Articular chondrocyte of knee joint (primary cell): ENCODE results near the gene SEMA3G. TPM values are rescaled to one million over a fixed set of nuclear protein-coding genes. Genes with fewer than 3 reads are reported as not detected.

Source experiments
- total RNA-seq: library from RNA; depleted of rRNA; stranded (reverse); fragments of >200 nt; gene quantifications from 2 replicates; pipeline ENCODE4 v1.2.3, GENCODE V29; 2012

Gene SEMA3G
- under 0.01 and 0.13 TPM in 2 replicates for total RNA-seq

DNA sequence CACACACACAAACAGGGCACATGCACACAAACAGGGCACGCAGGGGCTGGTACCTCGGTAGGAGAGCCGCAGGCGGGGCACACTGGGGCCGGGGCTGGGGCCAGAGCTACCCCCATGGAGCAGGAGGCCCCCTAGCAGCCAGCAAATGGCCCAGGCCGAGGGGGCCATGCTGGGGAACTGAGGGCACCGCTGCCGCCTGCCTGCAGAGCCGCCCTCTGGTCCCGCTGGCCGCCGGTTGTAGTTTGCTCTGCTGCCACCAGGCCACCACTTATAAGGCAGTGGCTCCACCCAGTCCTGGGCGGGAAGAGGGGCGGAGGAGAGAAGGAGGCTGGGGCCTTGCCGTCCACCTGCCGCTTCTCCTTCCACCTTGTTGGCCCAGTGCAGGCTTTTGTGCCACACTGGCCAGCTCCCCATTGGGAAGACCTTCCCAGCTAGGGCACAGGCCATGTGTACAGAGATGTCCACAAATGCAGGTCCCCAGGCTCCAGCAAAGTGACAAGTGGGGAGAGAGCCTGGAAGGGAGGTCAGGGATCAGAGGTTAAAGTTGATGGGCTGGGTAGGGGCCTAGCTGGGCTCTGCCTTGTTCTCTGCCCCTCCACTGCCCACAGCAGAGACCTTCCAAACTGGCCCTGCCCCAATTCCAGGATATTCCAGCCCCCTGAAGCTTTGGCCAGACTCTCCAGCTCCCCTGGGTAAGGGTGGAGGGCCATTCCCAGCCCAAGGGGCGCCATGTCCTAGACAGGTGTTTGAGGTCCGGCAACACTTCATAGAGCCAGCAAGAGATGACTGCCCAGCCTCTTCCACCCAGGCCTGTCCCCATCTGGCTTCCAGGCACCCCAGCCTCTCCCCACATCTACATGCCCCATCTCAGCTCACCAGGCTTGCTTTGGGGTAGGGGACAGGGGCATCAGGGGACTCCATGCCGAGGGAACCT lies at the start of gene SEMA3G:
SEMA3G (minus strand) TSS at position 244 of the 934 bp plus-strand sequence; CDS start at position 168, 76 bp downstream.

GRCh38 chr3:52455283-52456168 lies 10.6 kb upstream of the SEMA3G start, which contains the start of gene NISCH:
NISCH (plus strand) TSS chr3:52455604; CDS start chr3:52455642, 38 bp downstream.

GRCh38 chr3:52453496-52454249 lies 8.8 kb upstream of the SEMA3G start, which contains the start of gene TNNC1:
TNNC1 (minus strand) TSS chr3:52454041; CDS start chr3:52454015, 26 bp downstream.

Other genes with a start within 250 kb of the SEMA3G start
- gene ALAS1, start 246.9 kb downstream of the SEMA3G start, total RNA-seq: 30.6 and 31.9 TPM in 2 replicates
- gene TLR9, start 219.5 kb downstream of the SEMA3G start, total RNA-seq: 0.13 TPM in 1 of 2 replicates, not detected in the other
- gene TWF2, start 205.9 kb downstream of the SEMA3G start, total RNA-seq: 69.3 and 81.7 TPM in 2 replicates
- 24.2 and 25.5 TPM in 2 replicates for gene PPM1M, start 199.3 kb downstream of the SEMA3G start, total RNA-seq
- 61.5 and 67.7 TPM in 2 replicates for gene WDR82, start 166.5 kb downstream of the SEMA3G start, total RNA-seq
- gene GLYCTK, start 157.3 kb downstream of the SEMA3G start, total RNA-seq: 9.7 and 12.5 TPM in 2 replicates
- 6.5 and 8.1 TPM in 2 replicates for gene DNAH1, start 128.8 kb downstream of the SEMA3G start, total RNA-seq
- gene BAP1, start 35.1 kb downstream of the SEMA3G start, total RNA-seq: 44.2 and 49.0 TPM in 2 replicates
- 7.2 and 9.7 TPM in 2 replicates for gene PHF7, start 34.4 kb downstream of the SEMA3G start, total RNA-seq
- 1.7 and 3.3 TPM in 2 replicates for gene TNNC1, start 8.9 kb upstream of the SEMA3G start, total RNA-seq
- gene NISCH, start 10.5 kb upstream of the SEMA3G start, total RNA-seq: 70.3 and 75.3 TPM in 2 replicates
- 4.5 and 5.7 TPM in 2 replicates for gene STAB1, start 50.2 kb upstream of the SEMA3G start, total RNA-seq
- 31.9 and 41.2 TPM in 2 replicates for gene NT5DC2, start 88.8 kb upstream of the SEMA3G start, total RNA-seq
- 2.5 and 5.4 TPM in 2 replicates for gene UQCC5, start 91.5 kb upstream of the SEMA3G start, total RNA-seq
- gene PBRM1, start 240.8 kb upstream of the SEMA3G start, total RNA-seq: 95.6 and 99.3 TPM in 2 replicates
- gene GNL3, start 240.9 kb upstream of the SEMA3G start, total RNA-seq: 130 and 144 TPM in 2 replicates